ENCODE measurements around the gene ADNP. TPM values are rescaled to one million over a fixed set of nuclear protein-coding genes. Genes with fewer than 3 reads are reported as not detected.

The ADNP gene
- 115 TPM for total RNA-seq

DNA sequence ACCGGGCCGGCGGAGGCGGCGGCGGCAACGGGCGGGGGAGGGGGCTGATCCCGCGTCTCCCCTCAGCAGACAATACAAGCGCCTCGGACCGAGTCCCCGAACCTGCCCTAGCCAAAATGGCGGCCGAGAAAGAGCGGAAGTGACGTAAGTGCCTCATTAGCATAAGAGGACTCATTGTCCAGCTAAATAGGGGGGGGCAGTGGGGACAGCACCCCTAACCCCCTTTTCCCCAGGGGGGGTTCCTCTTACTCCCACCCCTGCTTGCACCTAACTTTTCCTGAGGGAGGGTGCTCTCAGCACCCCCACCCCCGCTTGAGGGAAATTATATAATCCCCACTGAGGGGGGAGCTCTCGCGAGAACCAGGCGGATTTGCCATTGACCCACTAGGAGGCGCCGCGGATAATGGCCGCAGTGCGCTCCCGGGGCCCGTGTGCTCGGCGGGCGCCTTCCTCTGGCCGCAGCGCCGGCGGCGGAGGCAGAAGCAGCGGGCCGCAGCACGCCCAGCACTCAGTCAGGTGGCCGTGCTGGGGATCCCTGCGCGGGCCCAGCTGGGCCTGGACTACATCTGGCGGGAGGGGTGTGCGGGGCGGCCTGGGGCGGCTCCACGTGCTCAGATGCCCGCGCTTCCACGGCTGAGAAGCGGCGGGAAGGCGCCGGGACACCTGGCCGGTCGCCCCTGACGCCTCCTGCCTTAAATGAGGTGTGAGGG, at the start of gene ADNP:
TSS of gene ADNP (minus strand) at position 132 of the 710 bp plus-strand sequence. CDS start 27,441 bp downstream, outside the sequence.

DNA sequence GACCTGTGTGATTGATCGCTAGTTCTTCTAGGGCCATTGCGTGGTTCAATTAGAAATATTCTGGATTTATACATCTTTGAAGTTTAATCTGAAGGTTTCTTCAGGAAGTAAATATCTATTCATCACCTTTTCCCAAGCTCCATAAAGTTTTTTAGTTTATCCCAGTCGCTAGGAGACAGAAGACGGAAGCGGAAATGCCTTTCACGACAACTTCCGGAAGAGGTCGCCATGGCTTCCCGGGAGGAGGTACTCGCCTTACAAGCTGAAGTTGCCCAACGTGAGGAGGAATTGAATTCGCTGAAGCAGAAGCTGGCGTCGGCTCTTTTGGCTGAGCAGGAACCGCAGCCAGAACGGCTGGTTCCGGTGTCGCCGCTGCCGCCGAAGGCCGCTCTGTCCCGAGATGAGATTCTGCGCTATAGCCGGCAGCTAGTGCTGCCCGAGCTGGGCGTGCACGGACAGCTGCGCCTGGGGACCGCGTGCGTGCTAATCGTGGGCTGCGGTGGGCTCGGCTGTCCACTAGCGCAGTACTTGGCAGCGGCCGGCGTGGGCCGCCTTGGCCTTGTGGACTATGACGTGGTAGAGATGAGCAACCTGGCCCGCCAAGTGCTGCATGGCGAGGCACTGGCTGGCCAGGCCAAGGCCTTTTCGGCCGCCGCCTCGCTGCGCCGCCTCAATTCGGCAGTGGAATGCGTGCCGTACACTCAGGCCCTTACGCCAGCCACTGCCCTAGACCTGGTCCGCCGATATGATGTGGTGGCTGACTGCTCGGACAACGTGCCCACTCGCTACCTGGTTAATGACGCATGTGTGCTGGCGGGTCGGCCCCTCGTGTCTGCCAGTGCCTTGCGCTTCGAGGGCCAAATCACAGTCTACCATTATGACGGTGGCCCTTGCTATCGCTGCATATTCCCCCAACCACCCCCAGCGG, 27.6 kb upstream of the ADNP start, which contains the start of gene MOCS3:
TSS of gene MOCS3 (plus strand) at position 204 of the 928 bp plus-strand sequence. CDS start at position 229, 25 bp downstream.

DNA sequence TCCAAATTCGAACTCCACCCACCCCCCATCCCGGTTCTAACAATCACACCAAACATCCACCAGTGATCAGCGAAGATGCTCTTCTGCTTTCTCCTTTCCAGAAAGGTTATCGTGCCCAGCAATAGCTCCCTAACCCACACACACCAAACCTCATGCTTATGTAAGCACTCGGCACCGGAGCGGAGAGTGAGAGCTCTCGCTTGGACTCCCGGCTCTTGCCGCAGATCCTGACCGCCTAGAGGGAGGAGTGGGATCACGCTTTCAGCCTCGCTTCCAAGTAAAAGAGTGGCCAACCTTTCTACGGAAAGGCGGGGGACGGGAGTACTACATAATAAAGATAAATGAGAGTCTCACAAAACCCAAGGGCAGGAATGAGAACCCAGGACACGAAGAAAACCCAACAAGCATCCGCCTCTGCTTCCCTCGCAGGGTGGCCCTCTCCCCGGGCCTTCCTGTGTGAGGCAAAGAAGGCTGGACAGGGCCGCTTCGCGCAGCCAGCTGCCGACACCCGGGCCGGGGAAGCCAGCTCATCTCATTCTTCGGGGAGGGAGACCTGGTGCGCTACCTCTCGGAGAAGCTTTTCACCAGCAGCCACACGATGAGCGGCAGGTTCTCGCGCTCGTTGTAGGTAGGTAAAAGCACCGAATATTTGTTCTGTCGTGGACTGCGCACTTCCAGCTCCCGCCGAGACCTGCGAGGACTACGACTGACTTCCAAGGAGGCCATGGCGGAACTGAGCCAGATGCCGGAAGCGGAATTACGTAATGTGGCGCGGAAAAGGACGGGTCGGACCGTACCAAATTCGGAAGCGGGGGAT, 26.8 kb upstream of the ADNP start, which contains the start of gene DPM1:
TSS of gene DPM1 (minus strand) at position 735 of the 817 bp plus-strand sequence. CDS start at position 726, 9 bp downstream.

Other genes with a start within 250 kb of the ADNP start
- gene RIPOR3, start 239.9 kb downstream of the ADNP start, total RNA-seq, result 10.4 TPM
- gene PARD6B, start 199.9 kb downstream of the ADNP start, total RNA-seq, result 31.1 TPM
- 5.9 TPM for gene BCAS4, start 136.4 kb downstream of the ADNP start, total RNA-seq
- gene DPM1, start 27.1 kb upstream of the ADNP start, total RNA-seq, result 62.2 TPM
- gene MOCS3, start 27.4 kb upstream of the ADNP start, total RNA-seq, result 7.2 TPM
- 3.4 TPM for gene KCNG1, start 91.7 kb upstream of the ADNP start, total RNA-seq

All from camera-type eye (tissue), 1 donor.